Measurements from ENCODE around the gene ESRRA. TPM values are rescaled to one million over a fixed set of nuclear protein-coding genes. Genes with fewer than 3 reads are reported as not detected.
A peak's percentile ranks its signal among the peaks of the same experiment; 100 is the strongest.

The ESRRA gene
- total and polyA plus RNA-seq, 10 of the 15 experiments (the other 5 are each of a cell fraction or from before 2014, with no cell fraction given), result 0.32 to 48.9 (median 12.6) TPM

- TF ChIP-seq CTCF (IDR thresholded peaks at IDR 0.05 in 2 of 3, conservative IDR thresholded peaks at IDR 0.05 in 1 of 3; ENCODE audit: control insufficient read depth in 2 of 3, extremely low read depth in 1 of 3, insufficient read depth in 1 of 3, low read depth in 3 of 3, low read length in 3 of 3) (peak; percentile 41 to 91 (median 41); a peak in 5 of 6 replicates), RAD21 (IDR thresholded peaks at IDR 0.05; ENCODE audit: insufficient read depth, low read depth, low read length) (peak; percentile 56; the same call in 1 of the 2 replicates), NBN (IDR thresholded peaks at IDR 0.05) (peak; percentile 62), SP1 (IDR thresholded peaks at IDR 0.05; ENCODE audit: low read depth, low read length) (peak; percentile 43), RAD51 (IDR thresholded peaks at IDR 0.05) (no peak), LARP7 (IDR thresholded peaks at IDR 0.05) (peak; percentile 84), ATF7 (IDR thresholded peaks at IDR 0.05; ENCODE audit: low read depth) (peak; percentile 49), SMAD5 (IDR thresholded peaks at IDR 0.05; ENCODE audit: low read depth) (peak; percentile 48; the same call in 1 of the 2 replicates), BCL3 (IDR thresholded peaks at IDR 0.05; ENCODE audit: borderline replicate concordance, insufficient read depth, low read depth, low read length, poor library complexity, severe bottlenecking) (peak; percentile 37), ZNF24 (IDR thresholded peaks at IDR 0.05) (no peak), GABPA (IDR thresholded peaks at IDR 0.05; ENCODE audit: low read depth) (no peak), IRF3 (IDR thresholded peaks at IDR 0.05) (peak; percentile 26; the same call in 1 of the 2 replicates), TCF7 (IDR thresholded peaks at IDR 0.05; ENCODE audit: borderline replicate concordance) (no peak), SKIL (IDR thresholded peaks at IDR 0.05; ENCODE audit: low read depth, poor library complexity, severe bottlenecking) (no peak), RCOR1 (conservative IDR thresholded peaks at IDR 0.05; ENCODE audit: low read depth, low read length) (no peak), ZBTB40 (IDR thresholded peaks at IDR 0.05; ENCODE audit: borderline replicate concordance) (no peak), POLR2AphosphoS5 (IDR thresholded peaks at IDR 0.05; ENCODE audit: low read length) (peak; percentile 57; the same call in 1 of the 2 replicates), SMAD1 (IDR thresholded peaks at IDR 0.05; ENCODE audit: low read depth, partially characterized antibody) (peak; percentile 32)
These were observed 12.8 kb downstream of the ESRRA start, which contains the start of gene PRDX5 (continued) for GRCh38 chr11:64317961-64318765.
